SKM-1 (cell line): ENCODE data around the gene TREML2.

Experiments
- DNase-seq: peaks from one replicate; lab custom pipeline; 2025; ENCODE audit not compliant: unreplicated experiment; lab: John Stamatoyannopoulos, UW

Gene TREML2

DNA sequence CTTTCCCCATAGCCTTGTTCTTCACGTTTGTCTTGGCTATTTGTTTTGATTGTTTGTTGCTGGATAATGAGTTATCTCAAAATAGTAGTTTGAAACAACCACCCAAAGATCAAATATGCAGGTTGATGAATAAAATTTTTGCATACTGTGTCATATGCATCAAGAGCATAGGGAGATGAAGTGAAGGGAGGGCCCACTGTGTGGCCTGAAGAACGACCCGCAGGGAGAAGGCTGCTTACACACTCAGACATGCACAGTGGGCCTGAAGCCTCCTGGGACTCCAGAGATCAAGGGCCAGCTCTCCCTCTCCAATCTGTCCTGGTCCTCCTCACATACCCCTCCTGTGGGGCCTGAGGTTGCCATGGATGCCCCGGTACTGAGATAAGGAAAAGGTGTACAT is 21.8 kb downstream of the TREML2 start:
- no peak for DNase-seq

DNA sequence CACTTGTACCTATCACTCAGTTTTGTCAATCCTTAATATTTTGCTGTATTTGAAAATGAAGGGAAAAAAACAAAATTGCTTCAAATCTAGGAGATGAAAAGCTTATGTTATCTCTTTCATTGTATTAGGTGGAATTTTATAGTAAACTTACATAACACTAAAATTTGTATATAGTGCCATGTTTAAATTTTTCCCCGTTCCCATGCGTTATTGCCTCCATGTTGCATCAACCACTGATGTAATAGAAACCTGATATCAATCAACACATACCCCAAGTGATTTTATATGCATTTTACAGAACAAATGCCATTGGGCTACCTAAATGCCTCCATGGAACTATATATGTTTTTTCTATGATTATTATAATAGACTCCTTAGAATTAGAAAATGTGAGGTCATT is 23.3 kb downstream of the TREML2 start:
- DNase-seq, result no peak

DNA sequence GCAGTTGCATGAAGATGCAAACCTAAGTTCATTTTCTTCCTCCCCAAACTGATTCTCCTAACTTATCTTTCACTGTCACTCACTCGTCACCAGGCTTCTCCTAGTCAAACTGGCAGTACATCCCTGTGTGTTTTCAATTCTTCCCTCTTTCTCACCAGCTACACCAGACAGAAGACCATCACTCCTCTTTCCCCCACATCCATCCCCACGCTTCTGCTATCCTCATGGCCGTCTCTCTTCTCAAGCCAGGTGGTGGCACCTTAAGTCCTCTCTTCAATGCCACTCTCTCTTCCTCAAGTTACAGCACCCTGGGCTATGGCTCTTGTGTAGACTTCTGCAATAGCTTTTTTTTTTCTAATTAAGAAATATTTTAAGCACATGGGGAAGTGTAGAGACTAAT is 23.7 kb downstream of the TREML2 start:
- DNase-seq, result no peak

DNA sequence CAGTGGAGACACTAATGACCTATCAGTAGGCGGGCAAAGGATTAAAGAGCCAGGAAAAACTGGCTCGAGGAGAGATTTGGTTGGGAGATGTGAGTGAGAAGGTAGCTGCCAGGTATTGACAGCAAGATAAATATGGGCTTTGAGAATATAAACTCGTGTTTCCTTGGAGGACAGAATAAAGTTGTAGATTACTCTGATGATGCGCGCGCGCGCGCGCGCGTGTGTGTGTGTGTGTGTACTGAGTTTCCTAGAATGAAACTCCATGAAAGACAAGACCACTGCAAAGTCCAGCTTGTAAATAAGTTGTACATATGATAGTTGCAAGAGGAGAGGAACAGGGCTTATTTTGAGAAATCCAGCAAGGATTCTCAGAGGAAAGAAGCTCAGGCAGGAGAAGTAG is 24.8 kb downstream of the TREML2 start:
- DNase-seq, result no peak

DNA sequence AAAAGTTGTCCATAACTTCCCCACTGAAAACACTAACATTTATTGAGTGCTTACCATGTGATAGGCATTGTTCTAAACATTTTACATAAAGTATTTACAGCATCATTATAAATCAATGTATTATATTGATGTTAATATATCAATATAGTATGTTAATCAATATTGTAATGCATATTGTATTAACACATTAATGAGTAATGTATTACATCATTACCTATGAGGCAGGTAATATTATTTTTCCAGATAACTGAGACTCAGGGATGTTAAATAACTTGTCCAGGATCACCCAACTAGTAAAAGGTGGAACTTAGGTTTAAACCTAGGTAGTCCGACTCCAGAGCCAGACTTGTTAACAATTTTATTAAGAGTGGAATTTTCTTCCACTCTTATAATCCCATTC is 25.9 kb downstream of the TREML2 start:
- no peak for DNase-seq

DNA sequence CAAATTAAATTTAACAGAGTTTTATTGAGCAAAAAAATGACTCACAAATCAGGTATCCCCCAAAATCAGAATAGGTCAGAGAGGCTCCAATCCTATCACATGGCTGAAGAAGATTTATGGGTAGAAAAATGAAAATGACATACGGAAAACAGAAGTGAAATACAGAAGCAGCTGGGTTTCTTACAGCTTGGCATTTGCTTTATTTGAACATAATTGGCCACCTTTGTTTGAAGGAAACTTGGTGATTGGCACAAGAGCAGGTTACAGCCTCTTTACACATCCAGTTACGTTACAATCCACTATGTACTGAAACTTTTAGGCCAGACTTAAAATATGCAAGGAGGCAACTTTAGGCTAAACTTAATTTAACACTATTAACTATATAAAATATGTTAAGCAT is 26.3 kb downstream of the TREML2 start:
- DNase-seq, result no peak

DNA sequence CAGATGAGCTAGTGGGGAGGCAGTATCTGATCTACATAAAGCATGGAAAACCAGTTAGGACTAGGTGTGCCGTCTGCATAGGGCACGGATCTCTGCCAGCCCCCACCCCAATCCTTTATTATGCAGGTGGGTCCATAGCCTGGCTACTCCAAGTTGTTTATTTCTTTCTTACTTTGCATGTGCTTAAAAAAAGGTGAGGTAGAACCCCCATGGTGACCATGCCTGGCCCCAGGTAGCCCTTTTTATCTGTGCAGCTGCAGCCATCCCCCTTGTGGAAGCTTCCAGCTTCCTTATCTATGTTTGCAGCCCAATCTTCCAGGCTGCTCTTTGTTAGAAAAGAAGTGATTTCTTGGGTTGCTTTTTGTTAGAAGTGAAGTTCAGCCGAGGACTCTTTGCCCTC is 29.0 kb downstream of the TREML2 start:
- DNase-seq, result no peak

DNA sequence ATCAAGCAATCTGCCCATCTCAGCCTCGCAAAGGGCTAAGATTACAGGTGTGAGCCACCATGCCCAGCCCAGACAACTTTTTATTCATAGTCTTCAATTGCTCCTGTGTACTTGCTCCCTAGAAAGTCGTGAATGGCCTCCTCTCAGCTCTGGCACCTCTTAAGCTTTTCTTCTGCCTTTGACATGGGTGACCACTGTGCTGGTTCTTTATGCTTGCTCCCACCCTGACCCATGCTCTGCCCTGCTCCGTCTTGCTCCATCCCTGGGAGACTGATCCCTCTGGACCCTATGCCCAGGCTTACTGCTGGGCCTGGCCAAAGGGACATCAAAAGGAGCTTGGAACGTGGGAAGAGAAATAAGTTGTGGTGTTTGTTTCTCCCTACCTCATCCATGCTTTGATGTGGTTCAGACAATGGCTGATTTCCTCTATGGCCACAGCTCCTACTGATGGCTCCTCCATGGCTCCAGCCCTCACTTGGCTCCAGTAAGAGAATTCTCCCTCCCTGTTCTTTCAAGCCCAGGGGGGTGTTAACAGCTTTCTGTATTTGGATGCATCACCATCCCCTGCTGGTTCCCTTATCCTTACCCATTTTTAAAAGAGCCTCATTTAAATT is 30.3 kb downstream of the TREML2 start:
- no peak for DNase-seq

DNA sequence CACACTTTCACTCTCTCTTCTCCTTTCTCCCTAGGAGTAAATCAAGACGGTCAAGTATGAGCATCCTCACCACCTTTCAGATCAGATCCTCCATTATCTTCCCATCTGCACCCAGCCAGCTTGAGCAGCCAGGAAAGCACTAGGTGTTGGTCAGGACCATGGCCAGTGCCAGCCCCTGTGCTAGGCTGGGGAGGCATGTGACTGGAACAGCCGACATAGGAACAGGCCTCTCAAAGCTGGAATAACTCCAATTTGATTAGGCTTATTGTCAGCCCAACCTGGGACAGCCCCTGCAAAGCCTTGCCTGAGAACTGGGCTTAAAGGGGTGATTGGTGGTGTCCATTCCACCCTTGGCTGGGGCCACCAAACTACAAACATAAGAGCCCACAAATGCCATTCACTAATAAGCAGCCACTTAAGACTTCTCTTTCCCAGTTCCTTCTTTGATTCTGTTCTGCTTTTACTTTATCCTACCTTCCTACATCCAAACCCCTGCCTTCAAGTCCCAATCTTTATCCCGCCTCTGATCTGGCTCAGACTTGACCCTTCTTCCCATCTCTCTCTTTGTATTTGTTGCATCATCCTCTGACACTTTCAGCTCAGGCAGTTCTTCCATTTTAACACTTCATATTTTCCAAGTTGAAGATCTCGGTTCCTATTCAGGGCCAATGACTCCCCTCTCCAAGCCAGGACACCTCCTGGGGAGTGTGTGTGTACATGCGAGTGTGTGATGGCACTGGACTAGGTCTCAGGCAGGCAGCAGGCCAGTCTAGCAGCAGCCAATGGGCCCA is 33.6 kb downstream of the TREML2 start:
- DNase-seq, result no peak

DNA sequence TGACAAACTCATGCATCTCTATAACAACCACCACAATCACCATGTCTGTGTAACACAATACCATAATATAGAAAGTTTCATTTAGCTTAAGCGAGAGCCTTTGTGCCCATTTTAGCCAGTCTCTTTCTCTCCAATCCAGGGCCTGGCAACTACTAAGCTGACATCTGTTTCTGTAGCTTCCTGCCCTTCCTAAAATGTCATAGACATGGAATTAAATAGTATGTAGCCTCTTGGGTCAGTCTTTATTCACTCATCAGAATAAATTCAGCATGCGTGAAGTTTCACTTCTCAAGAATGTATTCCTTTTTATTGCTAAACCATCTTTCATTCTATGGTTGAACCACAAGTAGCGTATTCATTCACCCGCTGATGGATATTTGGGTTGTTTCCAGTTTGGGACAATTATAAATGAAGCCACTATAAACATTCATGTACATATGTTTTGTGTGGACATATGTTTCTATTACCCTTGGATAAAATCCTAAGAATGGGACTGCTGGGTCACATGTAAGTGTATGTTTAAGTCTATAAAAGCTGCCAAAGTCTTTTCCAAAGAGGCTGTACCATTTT is 36.3 kb downstream of the TREML2 start:
- no peak for DNase-seq

DNA sequence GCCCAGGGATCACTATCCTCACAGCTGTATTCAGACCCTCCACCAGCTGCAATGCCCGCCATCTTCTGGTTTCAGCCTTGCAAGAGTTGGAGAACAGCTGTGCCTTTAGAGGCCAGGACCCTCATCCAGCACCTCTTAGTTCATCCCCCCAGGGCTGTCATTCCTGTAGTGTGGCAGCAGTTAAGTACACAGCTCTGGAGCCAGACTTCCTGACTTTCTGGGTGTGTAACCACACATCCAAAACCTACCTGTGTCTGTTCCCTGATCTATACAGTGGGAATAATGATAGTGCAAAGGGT is 37.6 kb downstream of the TREML2 start:
- DNase-seq, result no peak

DNA sequence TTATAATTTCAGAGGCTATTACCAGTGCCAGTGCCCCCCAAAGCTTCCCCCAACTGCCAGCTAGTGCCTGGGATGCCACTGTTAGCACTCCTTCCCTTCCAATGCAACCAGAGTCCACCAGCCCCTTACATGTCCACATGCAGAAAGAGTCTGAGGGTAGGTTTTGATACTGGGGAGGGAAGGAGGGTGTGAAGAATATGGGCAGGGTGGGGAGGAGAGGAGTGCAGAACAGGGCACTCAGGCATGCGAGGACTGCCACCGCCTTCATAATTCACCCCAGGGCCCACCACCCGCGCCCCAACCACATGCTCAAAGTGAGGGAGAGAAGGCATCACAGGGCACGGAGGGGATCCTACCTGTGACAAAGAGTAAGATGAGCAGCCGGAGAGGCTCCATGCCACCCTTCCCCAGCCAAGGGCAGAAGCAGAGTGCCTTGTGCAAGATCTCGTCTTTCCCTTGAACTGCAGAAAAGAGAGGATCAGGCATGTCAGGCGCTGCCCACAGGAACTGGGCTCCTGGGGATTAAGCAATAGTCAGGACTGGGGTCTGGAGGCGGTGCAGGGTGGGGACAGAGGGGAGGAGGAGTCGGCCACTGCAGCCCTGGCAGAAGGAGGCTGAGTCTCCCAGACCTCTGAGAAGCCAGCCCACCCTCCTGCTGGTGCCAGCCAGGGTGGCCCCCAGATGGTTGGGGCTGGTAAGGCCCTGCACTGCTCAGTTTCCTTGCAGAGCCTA is 38.1 kb downstream of the TREML2 start, which contains the start of gene TREM2:
TREM2 (minus strand) TSS at position 430 of the 732 bp plus-strand sequence; CDS start at position 396, 34 bp downstream.
- DNase-seq, result no peak

DNA sequence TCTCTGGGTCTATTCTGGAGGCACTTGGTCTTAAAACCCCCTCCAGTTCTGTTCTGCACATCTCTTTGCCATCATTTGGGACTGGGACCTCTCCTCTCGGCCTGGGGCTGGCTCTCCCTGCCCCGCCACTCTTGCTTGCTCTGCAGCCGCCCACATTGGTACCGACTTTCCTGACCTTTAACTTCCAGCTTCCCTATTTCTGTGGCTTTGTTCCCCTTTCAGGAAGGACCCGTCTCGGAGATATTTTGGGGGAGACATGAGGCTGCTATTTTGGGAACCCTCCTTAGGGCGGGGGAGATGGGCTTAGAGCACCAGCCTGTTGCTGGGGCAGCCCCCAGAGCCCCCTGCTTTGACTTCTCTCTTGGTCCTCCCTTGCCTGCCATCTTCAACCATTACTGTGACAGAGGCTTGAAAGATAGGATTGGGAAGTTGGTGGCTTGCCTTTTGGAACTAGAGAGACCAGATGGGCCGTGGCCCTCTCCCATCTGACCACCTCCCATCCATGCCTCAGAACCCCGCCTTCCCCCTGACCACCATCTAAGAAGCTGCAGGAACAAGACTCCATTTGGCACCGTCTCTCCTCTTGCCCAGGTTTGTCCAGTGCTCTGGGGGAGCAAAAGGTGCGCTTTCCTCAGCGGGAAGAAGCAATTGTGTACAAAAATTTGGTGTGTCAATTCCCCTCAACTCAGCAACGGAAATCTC is 38.9 kb downstream of the TREML2 start:
- DNase-seq, result no peak

DNA sequence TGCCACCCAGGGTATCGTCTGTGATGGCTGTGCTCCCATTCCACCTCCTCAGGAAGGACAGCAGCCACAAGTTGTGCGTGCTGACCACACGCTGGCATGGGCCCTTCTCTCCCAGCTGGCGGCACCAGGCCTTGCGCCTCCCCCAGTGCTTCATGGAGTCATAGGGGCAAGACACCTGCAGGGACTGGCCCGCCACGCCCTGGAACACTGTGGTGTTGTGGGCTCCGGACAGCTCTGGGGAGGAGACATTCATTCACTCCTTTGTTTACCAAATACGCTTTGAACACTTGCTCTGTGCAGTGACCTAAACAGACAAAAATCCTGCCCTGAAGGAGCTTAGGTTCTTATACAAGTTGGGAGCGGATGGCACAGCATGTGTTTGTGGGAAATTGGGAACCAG is 39.6 kb downstream of the TREML2 start:
- DNase-seq, result no peak

DNA sequence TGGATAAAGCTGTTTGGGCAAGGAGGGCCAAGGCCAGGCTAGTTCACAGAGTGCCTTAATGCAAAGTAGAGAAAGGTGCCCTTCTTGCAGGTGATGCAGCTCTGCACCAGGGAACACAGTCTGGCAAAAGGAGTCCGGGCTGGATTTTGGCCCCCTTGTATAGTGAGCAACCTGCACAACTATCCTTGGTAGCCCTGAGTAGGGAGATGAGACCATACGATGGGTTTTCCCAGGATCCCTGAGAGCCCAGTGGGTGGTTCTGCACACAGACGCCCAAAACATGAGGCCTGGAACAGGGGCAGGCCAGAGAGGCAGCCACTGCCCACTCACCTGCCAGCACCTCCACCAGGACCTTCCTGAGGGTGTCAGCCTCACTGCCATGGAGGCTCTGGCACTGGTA is 40.0 kb downstream of the TREML2 start:
- DNase-seq, result no peak

DNA sequence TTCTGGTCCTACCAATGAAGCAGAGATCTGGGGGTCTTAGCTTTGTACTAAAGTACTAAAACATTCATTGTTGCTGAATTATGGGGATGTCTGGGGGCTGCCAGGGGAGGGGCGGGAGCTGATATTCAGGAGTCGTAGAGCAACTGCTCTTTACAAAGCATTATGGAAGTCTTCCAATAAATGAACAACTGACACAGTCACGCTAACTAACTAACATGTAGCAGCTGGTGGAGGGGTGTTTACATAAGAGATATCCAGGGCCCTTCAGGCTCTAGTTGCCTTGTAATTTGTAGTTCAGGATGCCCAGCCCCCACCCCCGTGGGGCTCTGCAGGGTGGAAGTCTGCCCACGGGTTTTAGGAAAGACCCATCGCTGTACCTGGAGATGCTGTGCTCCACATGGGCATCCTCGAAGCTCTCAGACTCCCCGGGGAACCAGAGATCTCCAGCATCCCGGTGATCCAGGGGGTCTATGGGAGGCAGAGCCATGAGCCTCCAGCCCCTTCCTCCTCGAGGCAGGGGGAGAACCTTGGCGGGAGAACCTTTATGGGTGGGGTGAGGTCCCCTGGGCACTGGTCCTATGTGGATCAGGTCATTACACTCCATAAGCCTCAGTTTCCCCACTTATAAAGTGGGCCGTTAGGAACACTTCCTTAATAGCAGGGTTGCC is 41.4 kb downstream of the TREML2 start:
- no peak for DNase-seq

DNA sequence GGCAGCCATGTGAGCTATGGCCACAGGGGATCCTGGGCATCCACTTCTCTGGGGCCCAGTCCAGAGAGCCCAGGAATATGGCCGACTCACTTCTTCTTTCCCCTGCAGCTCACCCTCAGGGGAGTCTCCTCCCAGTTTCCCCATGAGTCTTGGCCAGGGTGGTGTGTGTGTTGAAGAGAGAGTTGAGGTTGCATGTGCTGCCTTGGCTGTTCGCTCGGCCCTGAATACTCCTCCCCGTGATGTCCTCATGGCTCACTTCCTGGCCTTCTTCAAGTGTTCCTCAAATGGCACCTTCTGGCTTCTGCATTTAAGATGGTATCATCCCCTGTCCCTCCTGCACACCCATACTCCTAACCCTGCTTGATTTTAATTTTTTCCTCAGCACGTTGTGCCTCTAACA is 43.6 kb downstream of the TREML2 start:
- peak; percentile 70 for DNase-seq

DNA sequence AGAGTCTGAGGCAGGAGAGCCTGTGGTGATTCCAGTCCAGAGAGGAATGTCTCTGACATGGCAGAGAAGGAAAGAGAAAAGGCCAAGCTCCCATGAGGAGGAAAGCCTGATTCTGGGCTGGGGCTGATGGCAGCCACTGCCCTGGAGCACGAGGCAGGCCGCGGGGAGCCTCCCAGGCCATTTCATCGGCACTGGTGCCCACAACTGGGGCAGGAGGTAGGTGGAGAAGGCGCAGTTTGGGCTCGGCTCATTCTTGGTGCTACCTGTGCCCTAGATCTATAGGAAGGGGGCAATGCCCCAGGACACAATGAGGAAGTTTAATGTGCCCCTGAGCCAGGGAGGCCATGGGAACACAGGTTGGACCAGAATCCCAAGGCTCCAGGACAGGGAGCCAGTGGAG is 44.2 kb downstream of the TREML2 start:
- no peak for DNase-seq

DNA sequence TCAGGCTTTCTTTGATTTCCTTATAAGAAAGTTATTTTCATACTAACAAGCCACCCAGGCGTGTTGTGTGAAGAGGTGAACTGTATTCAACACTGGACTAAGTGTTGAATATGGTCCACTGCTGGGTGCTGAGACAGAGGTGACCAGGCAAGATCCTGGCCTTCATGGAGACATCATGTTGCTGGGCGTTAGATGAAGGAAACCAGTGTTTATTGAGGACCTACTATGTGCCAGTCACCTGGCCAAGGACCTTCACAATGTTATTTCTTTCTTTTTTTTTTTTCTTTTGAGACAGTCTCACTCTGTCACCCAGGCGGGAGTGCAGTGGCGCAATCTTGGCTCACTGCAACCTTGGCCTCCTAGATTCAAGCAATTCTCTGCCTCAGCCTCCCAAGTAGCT is 44.9 kb downstream of the TREML2 start:
- DNase-seq, result no peak

DNA sequence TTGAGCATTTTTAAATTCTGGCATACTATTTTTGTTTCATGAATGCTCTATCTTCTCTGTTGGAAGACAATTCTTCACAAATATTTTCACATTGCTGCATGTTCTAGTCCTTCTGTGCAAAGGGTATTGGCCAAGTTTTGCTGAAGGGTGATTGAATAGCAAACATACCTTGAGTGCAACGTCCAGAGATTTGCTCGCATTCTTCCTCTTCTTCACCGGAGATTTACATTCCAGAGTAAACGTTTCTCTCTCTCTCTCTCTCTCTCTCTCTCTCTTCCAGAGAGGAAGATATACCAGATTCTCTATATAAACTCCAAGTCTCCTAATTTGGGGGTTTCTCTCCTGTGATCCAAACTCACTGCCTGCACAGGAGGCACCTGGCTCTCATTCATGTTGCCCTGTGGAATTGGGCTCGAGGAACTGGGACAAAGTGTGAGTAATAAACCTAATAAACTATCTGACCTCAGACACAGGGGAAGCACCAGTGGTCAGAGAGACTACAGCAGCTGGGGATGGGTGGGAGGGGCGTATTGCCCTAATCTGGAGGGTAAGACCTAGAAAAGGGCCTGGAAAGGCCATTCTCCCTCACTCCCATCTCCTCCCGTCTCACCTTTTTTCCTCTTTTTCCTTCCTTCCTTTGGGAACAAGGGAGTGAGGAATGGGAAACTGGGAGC is 45.7 kb downstream of the TREML2 start:
- no peak for DNase-seq
